Adipocyte (in vitro differentiated cells): ENCODE data around the gene LY6G6F.

Experiments used
- DNase-seq: peaks from one replicate; pipeline ENCODE4 v3.0.0-alpha.2; 2015; ENCODE audit warnings: low read depth
- H3K27me3 ChIP-seq: replicated peaks from 2 replicates; pipeline ENCODE4 v1.7.0; 2013; ENCODE audit warnings: mild to moderate bottlenecking, low read length, moderate library complexity; ENCODE audit not compliant: control insufficient read depth, insufficient read depth
- H3K36me3 ChIP-seq: 2 replicates; pipeline ENCODE4 v1.7.0; 2013; ENCODE audit warnings: low read length, mild to moderate bottlenecking, moderate library complexity; ENCODE audit not compliant: control insufficient read depth, insufficient read depth, severe bottlenecking
- H3K4me1 ChIP-seq: 2 replicates; pipeline ENCODE4 v1.7.0; 2013; ENCODE audit warnings: mild to moderate bottlenecking, low read length, moderate library complexity; ENCODE audit not compliant: control insufficient read depth, insufficient read depth
- H3K4me3 ChIP-seq: 2 replicates; pipeline ENCODE4 v1.7.0; 2013; ENCODE audit warnings: mild to moderate bottlenecking, low read length, moderate library complexity
- H3K9ac ChIP-seq: 2 replicates; pipeline ENCODE4 v1.7.0; 2013; ENCODE audit warnings: mild to moderate bottlenecking, low read length, moderate library complexity
- H3K9me3 ChIP-seq: 2 replicates; pipeline ENCODE4 v1.7.0; 2013; ENCODE audit warnings: mild to moderate bottlenecking, low read length, moderate library complexity; ENCODE audit not compliant: control insufficient read depth

LY6G6F gene

GRCh38 chr6:31663961-31664789 is 42.5 kb upstream of the LY6G6F start:
- Histone ChIP-seq H3K4me3 (peak overlapping the region; percentile 98), H3K4me1 (peaks cover 38% of the 10 kb centered on the region), H3K9ac (peak overlapping the region; percentile 98), H3K36me3 (peaks cover 34% of the 10 kb centered on the region), H3K27me3 (no peaks in the 10 kb centered on the region), H3K9me3 (no peaks in the 10 kb centered on the region)
- peak; percentile 69 for DNase-seq

GRCh38 chr6:31664790-31665500 is 41.7 kb upstream of the LY6G6F start, which contains the start of gene GPANK1:
Gene GPANK1, minus strand, starts transcription at chr6:31664997. Its CDS starts 519 bp downstream, at chr6:31664478.
- peak; percentile 96 for DNase-seq

GRCh38 chr6:31665501-31666336 is 40.9 kb upstream of the LY6G6F start, which contains the start of gene CSNK2B:
Gene CSNK2B, plus strand, starts transcription at chr6:31666080. Its CDS starts 752 bp downstream, at chr6:31666832.
- Histone ChIP-seq H3K4me3 (peak within 1 kb of the TSS; percentile 98), H3K4me1 (peaks cover 30% of the 10 kb centered on the region), H3K9ac (peak within 1 kb of the TSS; percentile 98), H3K27me3 (no peaks in the 10 kb centered on the region), H3K9me3 (no peaks in the 10 kb centered on the region), H3K36me3 (peaks cover 49% of the 10 kb centered on the region)
- peak; percentile 99 for DNase-seq

More at GRCh38 chr6:31664790-31665500, 41.7 kb upstream of the LY6G6F start, which contains the start of gene GPANK1:
- no peaks in the 10 kb centered on the region for H3K9me3 ChIP-seq
- H3K27me3 ChIP-seq, result no peaks in the 10 kb centered on the region
- H3K9ac ChIP-seq, result peak within 1 kb of the TSS; percentile 98
- H3K36me3 ChIP-seq, result peaks cover 41% of the 10 kb centered on the region
- H3K4me1 ChIP-seq, result peaks cover 33% of the 10 kb centered on the region
- H3K4me3 ChIP-seq, result peak within 1 kb of the TSS; percentile 98

- Histone ChIP-seq H3K36me3 (peaks cover 56% of the 10 kb centered on the region), H3K9me3 (no peaks in the 10 kb centered on the region), H3K4me1 (peaks cover 24% of the 10 kb centered on the region), H3K9ac (peak overlapping the region; percentile 98), H3K27me3 (no peaks in the 10 kb centered on the region), H3K4me3 (peak overlapping the region; percentile 98)
- DNase-seq, result peak; percentile 56
These were observed 40.2 kb upstream of the LY6G6F start for GRCh38 chr6:31666337-31666965.

GRCh38 chr6:31669676-31670075 is 37.0 kb upstream of the LY6G6F start, which contains the start of gene LY6G5B:
Gene LY6G5B, plus strand, starts transcription at chr6:31669976. Its CDS starts 975 bp downstream, at chr6:31670951.
- Histone ChIP-seq H3K27me3 (no peaks in the 10 kb centered on the region), H3K9ac (no peak within 1 kb of the TSS), H3K9me3 (no peaks in the 10 kb centered on the region), H3K36me3 (peaks cover 73% of the 10 kb centered on the region), H3K4me1 (peaks cover 6% of the 10 kb centered on the region), H3K4me3 (no peak within 1 kb of the TSS)
- DNase-seq, result no peak

GRCh38 chr6:31676322-31676903 is 30.3 kb upstream of the LY6G6F start:
- peaks cover 29% of the 10 kb centered on the region for H3K36me3 ChIP-seq
- H3K9me3 ChIP-seq, result no peaks in the 10 kb centered on the region
- no peak overlapping the region for H3K4me3 ChIP-seq
- H3K9ac ChIP-seq, result no peak overlapping the region
- H3K4me1 ChIP-seq, result peaks cover 9% of the 10 kb centered on the region
- H3K27me3 ChIP-seq, result no peaks in the 10 kb centered on the region
- no peak for DNase-seq

- Histone ChIP-seq H3K4me1 (peaks cover 13% of the 10 kb centered on the region), H3K4me3 (no peak overlapping the region), H3K27me3 (no peaks in the 10 kb centered on the region), H3K9ac (no peak overlapping the region), H3K36me3 (peaks cover 24% of the 10 kb centered on the region), H3K9me3 (no peaks in the 10 kb centered on the region)
- DNase-seq, result no peak
These were observed 29.8 kb upstream of the LY6G6F start for GRCh38 chr6:31676904-31677303.

GRCh38 chr6:31677955-31678354 is 28.7 kb upstream of the LY6G6F start:
- H3K36me3 ChIP-seq, result peaks cover 15% of the 10 kb centered on the region
- peaks cover 13% of the 10 kb centered on the region for H3K4me1 ChIP-seq
- H3K27me3 ChIP-seq, result no peaks in the 10 kb centered on the region
- no peaks in the 10 kb centered on the region for H3K9me3 ChIP-seq
- no peak for DNase-seq
- H3K9ac ChIP-seq, result no peak overlapping the region
- H3K4me3 ChIP-seq, result no peak overlapping the region

GRCh38 chr6:31680226-31681134 is 26.2 kb upstream of the LY6G6F start, which contains the start of gene LY6G5C:
Gene LY6G5C, minus strand, starts transcription at chr6:31681067. Its CDS starts 694 bp downstream, at chr6:31680373.
- Histone ChIP-seq H3K9ac (peak within 1 kb of the TSS; percentile 73), H3K36me3 (no peaks in the 10 kb centered on the region), H3K27me3 (no peaks in the 10 kb centered on the region), H3K4me3 (peak within 1 kb of the TSS; percentile 77), H3K9me3 (no peaks in the 10 kb centered on the region), H3K4me1 (peaks cover 13% of the 10 kb centered on the region)
- peak; percentile 96 for DNase-seq
